GM12878 (cell line): ENCODE data around the gene GGNBP2. TPM values are rescaled to one million over a fixed set of nuclear protein-coding genes. Genes with fewer than 3 reads are reported as not detected.
A peak's percentile ranks its signal among the peaks of the same experiment; 100 is the strongest.

Experiments used
- E2F8 ChIP-seq: fragments of 450-650 bp; IDR thresholded peaks from 2 replicates; pipeline ENCODE4 v1.6.1; 2018; ENCODE audit warnings: mild to moderate bottlenecking, low read depth, moderate library complexity; ENCODE audit not compliant: partially characterized antibody
- FOXM1 ChIP-seq: IDR thresholded peaks from 2 replicates; pipeline ENCODE4 v1.6.1; 2012; ENCODE audit warnings: low read depth, mild to moderate bottlenecking, inconsistent platforms, low read length, moderate library complexity
- HCFC1 ChIP-seq: fragments of 150-350 bp; IDR thresholded peaks from 2 replicates; pipeline ENCODE4 v1.6.1; 2014; ENCODE audit warnings: low read length
- IKZF1 ChIP-seq: fragments of 450-650 bp; conservative IDR thresholded peaks from 2 replicates; pipeline ENCODE4 v1.6.1; 2017; ENCODE audit warnings: antibody characterized with exemption, mild to moderate bottlenecking
- IRF4 ChIP-seq: IDR thresholded peaks from 2 replicates; pipeline ENCODE4 v1.6.1; 2011; ENCODE audit warnings: low read depth, low read length
- JUNB ChIP-seq: IDR thresholded peaks from 2 replicates; pipeline ENCODE4 v1.6.1; 2016; ENCODE audit warnings: antibody characterized with exemption, mild to moderate bottlenecking
- MEF2B ChIP-seq: fragments of 450-650 bp; IDR thresholded peaks from 2 replicates; pipeline ENCODE4 v1.6.1; 2018; ENCODE audit warnings: mild to moderate bottlenecking, moderate library complexity; ENCODE audit not compliant: partially characterized antibody, poor library complexity, severe bottlenecking
- NBN ChIP-seq: fragments of 450-650 bp; IDR thresholded peaks from 2 replicates; pipeline ENCODE4 v1.6.1; 2016
- NFYA ChIP-seq: IDR thresholded peaks from 2 replicates; pipeline ENCODE4 v1.6.1; 2011; ENCODE audit warnings: low read depth, mild to moderate bottlenecking, low read length, improper control_type of control experiment, borderline replicate concordance
- NRF1 ChIP-seq: conservative IDR thresholded peaks from 2 replicates; pipeline ENCODE4 v1.6.1; 2011; ENCODE audit warnings: mild to moderate bottlenecking, low read depth, low read length, improper control_type of control experiment
- POU2F2 ChIP-seq: IDR thresholded peaks from 3 replicates; pipeline ENCODE4 v1.6.1; 2011; ENCODE audit warnings: low read depth, mild to moderate bottlenecking, low read length, borderline replicate concordance
- RFX5 ChIP-seq: IDR thresholded peaks from 2 replicates; pipeline ENCODE4 v1.6.1; 2011; ENCODE audit warnings: low read depth, low read length, improper control_type of control experiment
- RUNX3 ChIP-seq: IDR thresholded peaks from 2 replicates; pipeline ENCODE4 v1.6.1; 2012; ENCODE audit warnings: low read length, inconsistent platforms
- SMAD1 ChIP-seq: fragments of 450-650 bp; IDR thresholded peaks from 2 replicates; pipeline ENCODE4 v1.6.1; 2018; ENCODE audit warnings: mild to moderate bottlenecking, low read depth; ENCODE audit not compliant: partially characterized antibody
- SMARCA5 ChIP-seq: fragments of 450-650 bp; IDR thresholded peaks from 2 replicates; pipeline ENCODE4 v1.6.1; 2017; ENCODE audit warnings: mild to moderate bottlenecking
- SPI1 ChIP-seq: IDR thresholded peaks from 2 replicates; pipeline ENCODE4 v1.6.1; 2011; ENCODE audit warnings: low read depth, mild to moderate bottlenecking, low read length, moderate library complexity, borderline replicate concordance; ENCODE audit not compliant: insufficient read depth
- SUZ12 ChIP-seq: fragments of 200-600 bp; sonication (generic); IDR thresholded peaks from one replicate; pipeline ENCODE4 v1.6.1; 2018; ENCODE audit warnings: antibody characterized with exemption, mild to moderate bottlenecking; ENCODE audit not compliant: unreplicated experiment
- TCF12 ChIP-seq: IDR thresholded peaks from 2 replicates; pipeline ENCODE4 v1.6.1; 2011; ENCODE audit warnings: low read depth, mild to moderate bottlenecking, low read length
- ZNF274 ChIP-seq: IDR thresholded peaks from one replicate; pipeline ENCODE4 v1.8.0; 2011; ENCODE audit not compliant: insufficient read length, insufficient read depth
- polyA plus RNA-seq, 11 experiments: library from polyadenylated mRNA; depleted of rRNA in 4 of 11; unstranded in 6 of 11; stranded (reverse) in 5 of 11; fragments of >200 nt; fragmentation: Nextera tagmentation in 4 of 11; fragmentation: Illumina TruSeq in 1 of 11; extraction: Ambion mirVana in 4 of 11; extraction: Trizol in 1 of 11; gene quantifications; 1 replicate in 1 of 11; 2 replicates in 10 of 11; pipeline versions ENCODE4 v1.2.1 to v1.2.3, GENCODE V29; 2011 to 2016; ENCODE audit warnings: inconsistent platforms in 2 of 11, missing spikeins in 2 of 11, low read depth in 1 of 11
- total RNA-seq, 4 experiments: library from RNA; depleted of rRNA in 3 of 4; stranded (reverse); fragments of >200 nt in 3 of 4; fragmentation: Illumina TruSeq in 1 of 4; extraction: Trizol in 1 of 4; gene quantifications; 2 replicates each; pipeline versions ENCODE4 v1.2.1 to v1.2.3, GENCODE V29; 2013 to 2021
- TF ChIP-seq, protein P1 (sequence below): fragments of 450-650 bp; IDR thresholded peaks from 2 replicates; pipeline ENCODE4 v1.6.1; 2016; ENCODE audit warnings: mild to moderate bottlenecking
- TF ChIP-seq, protein P2 (sequence below): fragments of 450-650 bp; formaldehyde crosslinking; IDR thresholded peaks from 2 replicates; pipeline ENCODE4 v1.5.0; 2022; ENCODE audit warnings: mild to moderate bottlenecking, missing genetic modification characterization
- TF ChIP-seq, protein P3 (sequence below): IDR thresholded peaks from 2 replicates; pipeline ENCODE4 v1.6.1; 2012; ENCODE audit warnings: low read depth, low read length, improper control_type of control experiment

The GGNBP2 gene
- total and polyA plus RNA-seq, 10 of the 15 experiments (the other 5 are each of a cell fraction or from before 2014, with no cell fraction given): 36.3 to 82.0 (median 50.0) TPM

GRCh38 chr17:36544307-36545076, at the start of gene GGNBP2 (continued):
- TF ChIP-seq FOXM1 (no peak), TCF12 (0 out of 2 replicates have a peak, but pooled peaks have one; percentile 35), RFX5 (no peak), IKZF1 (peak; percentile 99), SMAD1 (no peak), NFYA (no peak), MEF2B (no peak), JUNB (no peak), NRF1 (no peak), POU2F2 (peak; percentile 21; the same call in 1 of the 3 replicates), SUZ12 (no peak), NBN (no peak; the same call in 1 of the 2 replicates), IRF4 (no peak), E2F8 (no peak), SPI1 (no peak), ZNF274 (no peak), RUNX3 (no peak), HCFC1 (peak; percentile 23; the same call in 1 of the 2 replicates), SMARCA5 (no peak)
- TF ChIP-seq, protein P1, sequence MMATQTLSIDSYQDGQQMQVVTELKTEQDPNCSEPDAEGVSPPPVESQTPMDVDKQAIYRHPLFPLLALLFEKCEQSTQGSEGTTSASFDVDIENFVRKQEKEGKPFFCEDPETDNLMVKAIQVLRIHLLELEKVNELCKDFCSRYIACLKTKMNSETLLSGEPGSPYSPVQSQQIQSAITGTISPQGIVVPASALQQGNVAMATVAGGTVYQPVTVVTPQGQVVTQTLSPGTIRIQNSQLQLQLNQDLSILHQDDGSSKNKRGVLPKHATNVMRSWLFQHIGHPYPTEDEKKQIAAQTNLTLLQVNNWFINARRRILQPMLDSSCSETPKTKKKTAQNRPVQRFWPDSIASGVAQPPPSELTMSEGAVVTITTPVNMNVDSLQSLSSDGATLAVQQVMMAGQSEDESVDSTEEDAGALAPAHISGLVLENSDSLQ: peak; percentile 29; the same call in 1 of the 2 replicates
- TF ChIP-seq, protein P2, sequence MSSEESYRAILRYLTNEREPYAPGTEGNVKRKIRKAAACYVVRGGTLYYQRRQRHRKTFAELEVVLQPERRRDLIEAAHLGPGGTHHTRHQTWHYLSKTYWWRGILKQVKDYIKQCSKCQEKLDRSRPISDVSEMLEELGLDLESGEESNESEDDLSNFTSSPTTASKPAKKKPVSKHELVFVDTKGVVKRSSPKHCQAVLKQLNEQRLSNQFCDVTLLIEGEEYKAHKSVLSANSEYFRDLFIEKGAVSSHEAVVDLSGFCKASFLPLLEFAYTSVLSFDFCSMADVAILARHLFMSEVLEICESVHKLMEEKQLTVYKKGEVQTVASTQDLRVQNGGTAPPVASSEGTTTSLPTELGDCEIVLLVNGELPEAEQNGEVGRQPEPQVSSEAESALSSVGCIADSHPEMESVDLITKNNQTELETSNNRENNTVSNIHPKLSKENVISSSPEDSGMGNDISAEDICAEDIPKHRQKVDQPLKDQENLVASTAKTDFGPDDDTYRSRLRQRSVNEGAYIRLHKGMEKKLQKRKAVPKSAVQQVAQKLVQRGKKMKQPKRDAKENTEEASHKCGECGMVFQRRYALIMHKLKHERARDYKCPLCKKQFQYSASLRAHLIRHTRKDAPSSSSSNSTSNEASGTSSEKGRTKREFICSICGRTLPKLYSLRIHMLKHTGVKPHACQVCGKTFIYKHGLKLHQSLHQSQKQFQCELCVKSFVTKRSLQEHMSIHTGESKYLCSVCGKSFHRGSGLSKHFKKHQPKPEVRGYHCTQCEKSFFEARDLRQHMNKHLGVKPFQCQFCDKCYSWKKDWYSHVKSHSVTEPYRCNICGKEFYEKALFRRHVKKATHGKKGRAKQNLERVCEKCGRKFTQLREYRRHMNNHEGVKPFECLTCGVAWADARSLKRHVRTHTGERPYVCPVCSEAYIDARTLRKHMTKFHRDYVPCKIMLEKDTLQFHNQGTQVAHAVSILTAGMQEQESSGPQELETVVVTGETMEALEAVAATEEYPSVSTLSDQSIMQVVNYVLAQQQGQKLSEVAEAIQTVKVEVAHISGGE (CRISPR knock-in tag): no peak
- TF ChIP-seq, protein P3, sequence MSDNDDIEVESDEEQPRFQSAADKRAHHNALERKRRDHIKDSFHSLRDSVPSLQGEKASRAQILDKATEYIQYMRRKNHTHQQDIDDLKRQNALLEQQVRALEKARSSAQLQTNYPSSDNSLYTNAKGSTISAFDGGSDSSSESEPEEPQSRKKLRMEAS: no peak; the same call in 1 of the 2 replicates
